Astrocyte of the spinal cord (primary cell): ENCODE measurements around the gene INPP5B.

ENCODE experiments used
- DNase-seq: peaks from one replicate; pipeline ENCODE4 v3.0.0; 2011; ENCODE audit warnings: low read depth, low spot score
- H3K4me3 ChIP-seq: 2 replicates; pipeline ENCODE4 v1.5.1; 2011; ENCODE audit warnings: low read depth, mild to moderate bottlenecking, low read length, moderate library complexity
- CTCF ChIP-seq: IDR thresholded peaks from 2 replicates; pipeline ENCODE4 v1.5.1; 2012; ENCODE audit warnings: low read depth, mild to moderate bottlenecking, low read length, inconsistent platforms
- in situ Hi-C: cut with HindIII; loops from 2 replicates; pipeline ENCODE4 v1.10.0; 2017; ENCODE audit warnings: low sequenced_read_pairs

Gene INPP5B

GRCh38 chr1:37850352-37850955 lies 96.4 kb downstream of the INPP5B start:
- in situ Hi-C loops, result no loop called here
- H3K4me3 ChIP-seq, result no peak overlapping the region
- no peak for TF ChIP-seq CTCF
- no peak for DNase-seq

- no peak for TF ChIP-seq CTCF
- in situ Hi-C loops, result no loop called here
- no peak overlapping the region for H3K4me3 ChIP-seq
- DNase-seq, result no peak
Observed at GRCh38 chr1:37849480-37849879, 97.4 kb downstream of the INPP5B start.

DNA sequence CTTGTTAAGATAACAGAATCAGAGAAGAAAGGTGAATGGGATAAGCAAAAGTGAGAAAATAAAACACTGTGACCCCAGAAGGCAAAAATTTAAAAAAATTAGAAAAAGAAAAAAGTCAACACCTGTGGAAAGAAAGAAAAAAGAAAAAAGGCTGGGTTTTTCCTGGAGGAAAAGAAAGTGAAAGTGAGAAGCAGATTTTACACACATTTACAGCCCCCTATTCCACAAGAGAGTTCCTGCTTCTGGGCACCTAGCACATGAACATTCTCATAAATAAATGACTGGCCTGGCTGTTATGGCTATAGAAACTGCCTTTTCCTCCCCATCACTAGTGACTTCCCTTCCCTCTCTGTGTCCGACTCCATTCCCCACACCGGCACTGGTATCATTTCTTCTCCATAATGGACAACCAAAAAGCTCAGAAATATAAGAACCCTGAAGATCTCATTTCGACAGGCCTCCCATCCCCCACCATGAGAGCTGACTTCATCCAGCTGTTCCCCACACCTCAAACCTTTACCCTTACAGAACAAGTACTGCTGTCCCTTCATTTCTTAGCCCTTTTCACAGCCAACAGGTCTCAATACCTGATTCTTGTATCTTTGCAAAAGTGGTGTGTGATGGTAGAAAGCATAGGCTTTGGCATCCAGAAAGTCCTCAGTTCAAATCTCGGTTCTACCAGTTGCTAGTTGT lies 100.1 kb downstream of the INPP5B start:
- no peak for DNase-seq
- H3K4me3 ChIP-seq, result no peak overlapping the region
- no peak for TF ChIP-seq CTCF
- in situ Hi-C loops, result no loop called here

- TF ChIP-seq CTCF, result no peak
- in situ Hi-C loops, result no loop called here
- H3K4me3 ChIP-seq, result no peak overlapping the region
- DNase-seq, result no peak
Observed at GRCh38 chr1:37845786-37846185, 101.1 kb downstream of the INPP5B start.

DNA sequence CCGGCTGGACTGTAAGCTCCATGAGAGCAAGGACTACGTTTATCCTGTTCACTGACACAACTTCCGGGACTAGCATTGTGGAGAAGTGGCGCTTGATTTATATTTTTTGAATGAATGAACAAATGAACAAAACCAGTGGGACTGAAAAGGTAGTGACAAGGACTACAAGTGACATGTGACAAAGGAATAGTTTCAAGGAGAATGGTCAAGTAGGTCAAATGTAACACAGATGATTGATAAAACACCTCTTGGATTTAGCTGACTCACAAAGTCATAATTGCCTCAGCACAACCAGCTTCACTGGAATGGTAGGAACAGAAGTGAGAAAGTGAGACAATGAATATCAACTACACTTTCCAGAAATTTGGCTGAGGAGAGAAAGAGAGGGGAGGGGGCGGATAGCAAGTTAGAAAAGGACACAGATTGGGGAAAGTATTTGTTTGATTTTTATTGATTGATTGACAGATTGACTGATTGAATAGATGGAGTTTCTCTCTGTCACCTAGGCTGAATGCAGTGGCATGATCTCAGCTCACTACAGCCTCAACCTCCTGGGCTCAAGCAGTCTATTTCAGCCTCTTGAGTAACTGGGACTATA lies 101.7 kb downstream of the INPP5B start:
- no peak for DNase-seq
- no peak for TF ChIP-seq CTCF
- no peak overlapping the region for H3K4me3 ChIP-seq
- in situ Hi-C loops, result no loop called here

DNA sequence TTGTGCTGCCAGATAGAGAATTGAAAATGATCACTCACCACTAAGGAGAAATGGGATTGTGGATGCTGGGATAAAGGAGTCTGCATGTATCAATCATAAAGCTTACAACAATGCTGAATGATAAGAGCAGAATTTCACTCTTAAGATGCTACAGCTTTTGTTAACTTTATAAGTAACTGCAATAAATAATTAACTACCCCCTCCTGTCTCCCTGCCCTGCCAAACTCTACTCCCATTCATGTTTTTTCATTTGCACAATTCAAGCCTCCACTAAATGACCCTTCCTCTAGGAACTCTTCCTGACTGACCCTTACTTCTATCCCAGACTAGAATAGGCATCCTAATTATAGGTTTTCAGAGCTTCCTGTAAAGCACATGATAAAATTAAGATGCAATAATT lies 102.3 kb downstream of the INPP5B start:
- no peak for TF ChIP-seq CTCF
- in situ Hi-C loops, result no loop called here
- no peak overlapping the region for H3K4me3 ChIP-seq
- DNase-seq, result no peak
